ENCODE measurements around the gene NEURL1B. TPM values are rescaled to one million over a fixed set of nuclear protein-coding genes. Genes with fewer than 3 reads are reported as not detected.

The NEURL1B gene
- total RNA-seq, 2 donors from 2014 or later: 17.9 to 22.4 TPM

GRCh38 chr5:172689218-172689572, 48.1 kb downstream of the NEURL1B start:
- peaks cover 0 to 81% of the 10 kb centered on the region in 2 donors for H3K4me1 ChIP-seq

DNA sequence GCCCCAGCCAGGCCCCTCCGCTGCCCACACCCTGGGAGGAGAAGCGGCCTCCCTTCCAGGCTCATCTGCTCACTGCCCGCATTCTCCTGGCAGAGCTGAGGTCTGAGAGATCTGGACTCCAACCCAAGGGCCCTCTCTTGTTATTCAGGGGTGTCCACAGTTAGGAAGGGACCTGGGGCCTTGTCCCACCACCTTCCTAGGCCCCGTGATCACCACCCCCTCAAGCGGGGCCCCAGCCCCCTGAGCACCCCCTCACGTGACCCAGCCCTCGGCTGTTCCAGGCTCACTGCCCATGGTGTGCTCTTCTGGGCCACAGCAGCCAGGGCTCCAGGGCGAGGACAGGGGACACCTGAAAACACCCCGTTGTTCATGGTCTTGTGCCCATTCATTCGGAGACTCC, 48.7 kb downstream of the NEURL1B start:
- Histone ChIP-seq H3K4me1 (peaks cover 0 to 82% of the 10 kb centered on the region in 2 donors), H3K27ac (peak overlapping the region; percentile 39 to 87), H3K9me3 (no peaks in the 10 kb centered on the region), H3K36me3 (peaks cover 28% of the 10 kb centered on the region), H3K4me3 (no peak overlapping the region), H3K27me3 (no peaks in the 10 kb centered on the region)
- DNase-seq (ENCODE audit: low spot score): no peak
- TF ChIP-seq CTCF (IDR thresholded peaks at IDR 0.05): no peak

More at GRCh38 chr5:172689218-172689572, 48.1 kb downstream of the NEURL1B start:
- H3K27me3 ChIP-seq: no peaks in the 10 kb centered on the region
- no peak for TF ChIP-seq CTCF (IDR thresholded peaks at IDR 0.05)
- H3K4me3 ChIP-seq: no peak overlapping the region
- H3K9me3 ChIP-seq: no peaks in the 10 kb centered on the region
- H3K27ac ChIP-seq: peak overlapping the region; percentile 39 to 87
- H3K36me3 ChIP-seq: peaks cover 34% of the 10 kb centered on the region
- DNase-seq (ENCODE audit: low spot score): no peak

DNA sequence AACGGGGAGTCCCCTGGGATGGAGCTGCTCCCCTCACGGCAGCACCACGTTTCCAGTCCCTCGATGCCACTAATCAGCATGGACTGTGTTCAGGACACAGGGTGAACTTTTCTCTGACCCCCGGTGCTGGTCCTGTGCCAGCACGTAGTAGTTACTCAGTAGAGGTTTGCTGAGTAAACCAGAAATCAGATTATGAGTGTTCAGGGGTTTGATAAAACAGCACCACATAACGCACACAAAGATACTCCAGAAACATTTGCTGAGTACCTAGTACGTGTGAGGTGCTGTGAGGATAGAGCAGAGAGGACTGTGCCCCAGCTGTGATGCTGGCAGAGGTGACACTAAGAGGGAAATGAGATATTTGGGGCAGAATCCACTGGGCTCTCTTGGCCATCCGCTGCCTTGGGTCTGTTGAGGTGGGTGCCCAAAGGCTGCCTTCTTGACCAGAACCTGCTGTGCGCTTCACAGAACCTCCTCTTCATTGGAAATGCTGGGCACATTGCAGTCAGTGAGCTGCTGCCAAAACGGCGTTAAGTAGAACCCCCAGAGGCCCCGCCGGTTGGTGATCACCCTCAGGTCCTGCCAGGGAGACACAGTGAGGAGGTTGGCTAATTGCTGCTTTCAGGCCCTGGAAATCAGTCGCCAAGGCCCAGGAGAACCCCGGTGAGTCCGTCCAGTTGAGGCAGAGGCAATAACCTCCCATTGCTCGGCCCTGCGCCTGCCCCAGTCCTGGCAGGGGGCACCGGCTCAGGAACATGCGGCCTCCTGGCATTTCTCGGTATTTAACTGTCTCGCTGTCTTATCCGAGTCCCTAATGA, 49.4 kb downstream of the NEURL1B start:
- Histone ChIP-seq H3K27ac (peak overlapping the region; percentile 39 to 87), H3K36me3 (peaks cover 27% of the 10 kb centered on the region), H3K9me3 (no peaks in the 10 kb centered on the region), H3K27me3 (no peaks in the 10 kb centered on the region), H3K4me3 (no peak overlapping the region), H3K4me1 (peaks cover 0 to 89% of the 10 kb centered on the region in 2 donors)
- DNase-seq (ENCODE audit: low spot score): no peak
- no peak for TF ChIP-seq CTCF (IDR thresholded peaks at IDR 0.05)

DNA sequence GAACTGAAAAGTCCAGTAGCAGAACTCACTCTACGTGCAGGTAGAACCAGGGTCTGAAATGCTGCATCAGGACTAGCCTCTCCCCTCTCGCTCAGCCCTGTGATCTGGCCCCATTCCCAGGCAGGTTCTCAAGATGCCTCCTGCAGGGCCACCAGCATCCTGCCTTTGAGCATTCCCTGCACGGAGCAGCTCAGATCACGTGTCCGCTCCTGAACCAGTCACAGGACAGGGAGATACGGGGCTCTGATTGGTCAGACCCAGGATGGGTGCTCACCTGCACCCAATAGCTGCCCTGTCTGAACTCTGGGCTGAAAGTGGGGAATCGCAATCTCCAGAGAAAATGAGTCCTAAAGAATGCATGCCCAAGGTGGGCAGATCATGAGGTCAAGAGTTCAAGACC, 50.8 kb downstream of the NEURL1B start:
- no peak overlapping the region for H3K4me3 ChIP-seq
- H3K27me3 ChIP-seq: no peaks in the 10 kb centered on the region
- H3K9me3 ChIP-seq: no peaks in the 10 kb centered on the region
- DNase-seq (ENCODE audit: low spot score): no peak
- H3K4me1 ChIP-seq: peaks cover 0 to 97% of the 10 kb centered on the region in 2 donors
- peaks cover 22% of the 10 kb centered on the region for H3K36me3 ChIP-seq
- H3K27ac ChIP-seq: peak overlapping the region in 1 of 2 donors; percentile 87
- TF ChIP-seq CTCF (IDR thresholded peaks at IDR 0.05): no peak

DNA sequence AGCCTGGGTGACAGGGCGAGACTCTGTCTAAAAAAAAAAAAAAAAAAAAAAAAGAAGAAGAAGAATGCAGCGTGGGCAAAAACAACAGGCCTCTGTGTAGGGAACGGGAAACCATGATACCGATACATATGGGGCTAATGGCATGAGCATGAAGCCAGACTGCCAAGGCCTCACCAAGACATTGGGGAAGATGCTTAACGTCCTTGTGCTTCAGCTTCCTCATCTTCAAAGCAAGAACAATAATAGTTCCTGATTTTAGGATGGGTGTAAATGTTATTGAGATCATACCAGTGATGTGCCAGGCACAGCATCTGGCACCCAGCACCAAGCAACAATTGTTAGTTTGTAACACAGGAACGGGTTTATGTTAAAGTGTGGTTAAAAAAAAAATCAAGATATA, 51.4 kb downstream of the NEURL1B start:
- Histone ChIP-seq H3K9me3 (no peaks in the 10 kb centered on the region), H3K36me3 (peaks cover 17% of the 10 kb centered on the region), H3K27ac (peak overlapping the region; percentile 78 to 87), H3K4me3 (no peak overlapping the region), H3K4me1 (peaks cover 0 to 97% of the 10 kb centered on the region in 2 donors), H3K27me3 (no peaks in the 10 kb centered on the region)
- no peak for DNase-seq (ENCODE audit: low spot score)
- no peak for TF ChIP-seq CTCF (IDR thresholded peaks at IDR 0.05)

All from right atrium auricular region (tissue), 2 donors.